ENCODE data around the gene ABLIM3. TPM values are rescaled to one million over a fixed set of nuclear protein-coding genes. Genes with fewer than 3 reads are reported as not detected.

Gene ABLIM3
- total and polyA plus RNA-seq, 2 of the 13 experiments (the other 11 are each of a cell fraction or from before 2014, with no cell fraction given) = 0.53 to 6.3 TPM

DNA sequence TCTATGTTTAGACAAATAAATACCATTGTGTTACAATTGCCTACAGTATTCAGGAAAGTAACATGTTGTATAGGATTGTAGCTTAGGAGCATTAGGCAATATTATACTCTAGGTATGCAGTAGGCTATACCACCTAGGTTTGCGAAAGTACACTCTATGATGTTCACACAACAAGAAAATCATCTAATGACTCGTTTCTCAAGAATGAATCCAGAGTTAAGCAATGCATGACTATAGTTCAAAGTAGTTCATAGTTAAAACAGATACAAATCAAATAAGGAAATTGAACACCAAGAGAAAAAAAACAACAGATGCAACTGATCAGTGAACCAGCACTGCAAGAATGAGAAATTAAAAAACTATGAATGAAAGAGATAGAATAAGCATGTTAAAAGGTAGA lies 27.6 kb upstream of the ABLIM3 start:
- 6% methylated on average over 2 of the region's 2 CpGs for WGBS (ENCODE audit: low lambda C conversion rate)
- Histone ChIP-seq H3K4me1 (ENCODE audit: insufficient read depth, low read length) (no peaks in the 10 kb centered on the region), H3K9me3 (ENCODE audit: low read length) (no peaks in the 10 kb centered on the region), H4K20me1 (ENCODE audit: insufficient read depth, low read length) (no peaks in the 10 kb centered on the region), H3K27ac (ENCODE audit: extremely low read length, insufficient read depth, low read length) (no peak overlapping the region), H3K79me2 (ENCODE audit: insufficient read depth, low read length) (no peaks in the 10 kb centered on the region), H2AFZ (ENCODE audit: low read length) (no peak overlapping the region), H3K27me3 (ENCODE audit: control insufficient read depth in 1 of 2, insufficient read depth in 2 of 2, low read length in 2 of 2) (no peaks in the 10 kb centered on the region; a peak in 1 of 5 replicates), H3K4me2 (ENCODE audit: low read depth, low read length) (no peak overlapping the region), H3K4me3 (replicated peaks in 1 of 3; ENCODE audit: insufficient read depth in 1 of 3, low read depth in 2 of 3, low read length in 3 of 3) (no peak overlapping the region), H3K9ac (ENCODE audit: insufficient read depth, low read depth, low read length) (no peak overlapping the region), H3K36me3 (replicated peaks in 1 of 2; ENCODE audit: control insufficient read depth in 1 of 2, insufficient read depth in 2 of 2, low read length in 2 of 2) (no peaks in the 10 kb centered on the region)
- ATAC-seq (no peak), DNase-seq (ENCODE audit: low spot score) (no peak), FAIRE-seq (no peak)
- no TSS peak for BruUV-seq (replicated peaks)
- ChIA-PET CTCF (ENCODE audit: low intra/inter-chr PET ratio, low total read pairs) (interaction anchor here (1.6 to 1.9 kb wide), 2 partner anchors 372 to 380 kb away, joined by 8 to 13 read pairs; no protein-coding TSS in a partner anchor), POLR2A (no interaction called here)
- intact Hi-C loops (cut with micrococcal nuclease; ENCODE audit: unreplicated experiment) = loop anchor here (1.0 to 10.0 kb wide), 8 partner anchors 49 to 669 kb away; partner anchors contain the start of gene SH3TC2
- in situ Hi-C loops (cut with HindIII; ENCODE audit: extremely low pct_ligation_motif_present, low pct_unique_long_range_greater_than_20kb) = loop anchor here (5.0 kb wide), 1 partner anchor 376 kb away; no protein-coding TSS in a partner anchor
- TF ChIP-seq ZEB1 (IDR thresholded peaks at IDR 0.05; ENCODE audit: insufficient replicate concordance, low read depth) (no peak), RNF2 (conservative IDR thresholded peaks at IDR 0.05; ENCODE audit: low read depth) (no peak), ATAD3A (CRISPR knock-in tag; IDR thresholded peaks at IDR 0.05) (no peak), ZNF225 (CRISPR knock-in tag; IDR thresholded peaks at IDR 0.05) (no peak), ZNF333 (CRISPR knock-in tag; IDR thresholded peaks at IDR 0.05; ENCODE audit: borderline replicate concordance) (no peak), ZNF891 (CRISPR knock-in tag; IDR thresholded peaks at IDR 0.05) (no peak), KLF15 (CRISPR knock-in tag; IDR thresholded peaks at IDR 0.05; ENCODE audit: borderline replicate concordance) (no peak)
- TF ChIP-seq, protein P1, sequence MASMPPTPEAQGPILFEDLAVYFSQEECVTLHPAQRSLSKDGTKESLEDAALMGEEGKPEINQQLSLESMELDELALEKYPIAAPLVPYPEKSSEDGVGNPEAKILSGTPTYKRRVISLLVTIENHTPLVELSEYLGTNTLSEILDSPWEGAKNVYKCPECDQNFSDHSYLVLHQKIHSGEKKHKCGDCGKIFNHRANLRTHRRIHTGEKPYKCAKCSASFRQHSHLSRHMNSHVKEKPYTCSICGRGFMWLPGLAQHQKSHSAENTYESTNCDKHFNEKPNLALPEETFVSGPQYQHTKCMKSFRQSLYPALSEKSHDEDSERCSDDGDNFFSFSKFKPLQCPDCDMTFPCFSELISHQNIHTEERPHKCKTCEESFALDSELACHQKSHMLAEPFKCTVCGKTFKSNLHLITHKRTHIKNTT (CRISPR knock-in tag; IDR thresholded peaks at IDR 0.05) = no peak
- TF ChIP-seq, protein P2, sequence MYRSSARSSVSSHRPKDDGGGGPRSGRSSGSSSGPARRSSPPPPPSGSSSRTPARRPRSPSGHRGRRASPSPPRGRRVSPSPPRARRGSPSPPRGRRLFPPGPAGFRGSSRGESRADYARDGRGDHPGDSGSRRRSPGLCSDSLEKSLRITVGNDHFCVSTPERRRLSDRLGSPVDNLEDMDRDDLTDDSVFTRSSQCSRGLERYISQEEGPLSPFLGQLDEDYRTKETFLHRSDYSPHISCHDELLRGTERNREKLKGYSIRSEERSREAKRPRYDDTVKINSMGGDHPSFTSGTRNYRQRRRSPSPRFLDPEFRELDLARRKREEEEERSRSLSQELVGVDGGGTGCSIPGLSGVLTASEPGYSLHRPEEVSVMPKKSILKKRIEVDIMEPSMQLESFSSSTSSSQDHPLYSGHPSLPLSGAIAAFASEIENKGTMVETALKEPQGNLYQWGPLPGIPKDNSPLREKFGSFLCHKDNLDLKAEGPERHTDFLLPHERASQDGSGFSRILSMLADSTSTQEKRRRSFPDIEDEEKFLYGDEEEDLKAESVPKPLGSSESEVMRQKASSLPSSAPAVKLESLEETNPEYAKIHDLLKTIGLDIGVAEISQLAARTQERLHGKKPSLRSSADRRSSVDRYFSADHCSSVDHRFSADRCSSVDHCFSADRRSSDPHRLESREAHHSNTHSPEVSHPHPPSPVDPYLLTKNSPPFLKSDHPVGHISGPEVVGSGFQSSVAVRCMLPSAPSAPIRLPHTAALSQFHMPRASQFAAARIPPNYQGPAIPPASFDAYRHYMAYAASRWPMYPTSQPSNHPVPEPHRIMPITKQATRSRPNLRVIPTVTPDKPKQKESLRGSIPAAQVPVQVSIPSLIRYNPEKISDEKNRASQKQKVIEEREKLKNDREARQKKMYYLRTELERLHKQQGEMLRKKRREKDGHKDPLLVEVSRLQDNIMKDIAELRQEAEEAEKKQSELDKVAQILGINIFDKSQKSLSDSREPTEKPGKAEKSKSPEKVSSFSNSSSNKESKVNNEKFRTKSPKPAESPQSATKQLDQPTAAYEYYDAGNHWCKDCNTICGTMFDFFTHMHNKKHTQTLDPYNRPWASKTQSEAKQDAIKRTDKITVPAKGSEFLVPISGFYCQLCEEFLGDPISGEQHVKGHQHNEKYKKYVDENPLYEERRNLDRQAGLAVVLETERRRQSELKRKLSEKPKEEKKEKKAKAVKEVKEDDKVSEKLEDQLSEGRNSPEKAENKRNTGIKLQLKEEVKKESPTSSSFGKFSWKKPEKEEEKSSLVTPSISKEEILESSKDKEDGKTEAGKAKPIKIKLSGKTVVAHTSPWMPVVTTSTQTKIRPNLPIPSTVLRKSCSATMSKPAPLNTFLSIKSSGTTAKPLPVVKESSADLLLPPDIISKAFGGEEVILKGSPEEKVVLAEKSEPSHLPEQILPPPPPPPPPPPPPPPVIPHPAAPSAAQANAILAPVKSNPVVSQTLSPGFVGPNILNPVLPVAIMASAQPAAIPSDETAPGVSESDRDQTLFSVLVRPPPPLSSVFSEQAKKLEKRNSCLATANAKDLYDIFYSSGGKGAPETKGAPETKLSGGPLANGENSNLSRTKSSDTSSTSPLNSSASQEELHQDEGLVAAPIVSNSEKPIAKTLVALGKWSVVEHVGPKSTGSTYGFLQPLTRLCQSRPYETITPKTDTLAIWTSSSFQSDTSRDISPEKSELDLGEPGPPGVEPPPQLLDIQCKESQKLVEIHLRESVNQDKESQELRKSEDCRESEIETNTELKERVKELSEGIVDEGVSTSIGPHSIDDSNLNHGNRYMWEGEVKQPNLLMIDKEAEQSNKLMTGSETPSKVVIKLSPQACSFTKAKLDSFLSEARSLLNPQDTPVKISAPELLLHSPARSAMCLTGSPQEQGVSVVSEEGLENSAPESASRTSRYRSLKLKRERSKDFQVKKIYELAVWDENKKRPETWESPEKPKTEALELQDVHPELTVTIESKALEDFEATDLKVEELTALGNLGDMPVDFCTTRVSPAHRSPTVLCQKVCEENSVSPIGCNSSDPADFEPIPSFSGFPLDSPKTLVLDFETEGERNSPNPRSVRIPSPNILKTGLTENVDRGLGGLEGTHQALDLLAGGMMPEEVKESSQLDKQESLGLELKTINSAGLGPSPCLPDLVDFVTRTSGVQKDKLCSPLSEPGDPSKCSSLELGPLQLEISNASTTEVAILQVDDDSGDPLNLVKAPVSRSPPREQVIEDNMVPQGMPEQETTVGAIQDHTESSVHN (CRISPR knock-in tag; IDR thresholded peaks at IDR 0.05) = no peak
- TF ChIP-seq, protein P3, sequence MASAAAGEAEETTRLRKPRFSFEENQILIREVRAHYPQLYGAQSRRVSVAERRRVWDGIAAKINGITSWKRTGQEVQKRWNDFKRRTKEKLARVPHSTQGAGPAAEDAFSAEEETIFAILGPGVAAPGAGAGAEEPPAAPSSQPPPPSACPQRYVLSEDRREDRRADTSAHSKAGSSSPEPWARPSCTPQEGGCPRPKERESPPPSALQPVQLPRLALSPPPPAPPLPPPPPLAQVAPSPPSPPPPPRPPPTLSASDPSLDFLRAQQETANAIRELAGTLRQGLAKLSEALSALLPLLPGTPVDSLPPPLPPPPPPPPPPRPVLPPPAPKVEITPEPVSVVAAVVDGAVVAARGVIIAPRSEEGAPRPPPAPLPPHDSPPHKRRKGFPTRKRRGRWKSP (CRISPR knock-in tag; IDR thresholded peaks at IDR 0.05) = no peak
- TF ChIP-seq, protein P4, sequence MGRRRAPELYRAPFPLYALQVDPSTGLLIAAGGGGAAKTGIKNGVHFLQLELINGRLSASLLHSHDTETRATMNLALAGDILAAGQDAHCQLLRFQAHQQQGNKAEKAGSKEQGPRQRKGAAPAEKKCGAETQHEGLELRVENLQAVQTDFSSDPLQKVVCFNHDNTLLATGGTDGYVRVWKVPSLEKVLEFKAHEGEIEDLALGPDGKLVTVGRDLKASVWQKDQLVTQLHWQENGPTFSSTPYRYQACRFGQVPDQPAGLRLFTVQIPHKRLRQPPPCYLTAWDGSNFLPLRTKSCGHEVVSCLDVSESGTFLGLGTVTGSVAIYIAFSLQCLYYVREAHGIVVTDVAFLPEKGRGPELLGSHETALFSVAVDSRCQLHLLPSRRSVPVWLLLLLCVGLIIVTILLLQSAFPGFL (CRISPR knock-in tag; IDR thresholded peaks at IDR 0.05) = no peak
